IMR-90 (cell line): ENCODE results near the gene SRD5A1. TPM values are rescaled to one million over a fixed set of nuclear protein-coding genes. Genes with fewer than 3 reads are reported as not detected.

Experiments
- ATAC-seq: fragments of 200-7000 bp; cut with Tn5 transposase; 2 replicates; pipeline ENCODE4 v1.9.1; 2020; ENCODE audit warnings: low read depth, mild to moderate bottlenecking, moderate library complexity
- BruUV-seq: library from RNA; stranded (reverse); fragments of 400-500 nt; replicated peaks from 2 replicates; lab custom pipeline; 2021; lab: Mats Ljungman, UMichigan
- CTCF ChIA-PET: fragments of 300-600 bp; formaldehyde crosslinking; extraction: SDS; loops from one replicate; lab custom pipeline; 2021; ENCODE audit warnings: antibody characterized with exemption; lab: Yijun Ruan, JAX
- POLR2A ChIA-PET: fragments of 300-600 bp; sonication (Branson Sonifier 250); formaldehyde crosslinking; loops from one replicate; lab custom pipeline; 2022; ENCODE audit warnings: antibody characterized with exemption; ENCODE audit not compliant: unreplicated experiment; lab: Charles Lee
- DNase-seq: peaks from one replicate; pipeline ENCODE4 v3.0.0; 2013
- H2AFZ ChIP-seq: replicated peaks from 2 replicates; pipeline ENCODE3; 2013; ENCODE audit warnings: low read length, mild to moderate bottlenecking; ENCODE audit not compliant: poor library complexity
- H2AK5ac ChIP-seq: 2 replicates; pipeline ENCODE4 v1.6.1; 2013; ENCODE audit warnings: low read depth, low read length, inconsistent platforms
- H2AK9ac ChIP-seq: replicated peaks from 2 replicates; pipeline ENCODE3; 2013; ENCODE audit warnings: mild to moderate bottlenecking, low read depth, low read length, moderate library complexity; ENCODE audit not compliant: poor library complexity
- H2BK120ac ChIP-seq: 2 replicates; pipeline ENCODE4 v1.6.1; 2013; ENCODE audit warnings: low read depth, low read length, inconsistent platforms
- H2BK15ac ChIP-seq: 3 replicates; pipeline ENCODE4 v1.6.1; 2013; ENCODE audit warnings: low read depth, low read length, inconsistent platforms
- H2BK20ac ChIP-seq: 2 replicates; pipeline ENCODE4 v1.6.1; 2013; ENCODE audit warnings: low read depth, mild to moderate bottlenecking, inconsistent platforms, low read length, moderate library complexity
- H2BK5ac ChIP-seq: 2 replicates; pipeline ENCODE4 v1.6.1; 2013; ENCODE audit warnings: mild to moderate bottlenecking, low read depth, low read length, inconsistent platforms; ENCODE audit not compliant: poor library complexity, severe bottlenecking
- H3K14ac ChIP-seq: replicated peaks from 2 replicates; pipeline ENCODE4 v1.6.1; 2013; ENCODE audit warnings: low read depth, low read length, inconsistent platforms
- H3K18ac ChIP-seq: 2 replicates; pipeline ENCODE4 v1.6.1; 2013; ENCODE audit warnings: low read depth, low read length, control low read depth
- H3K23ac ChIP-seq: 2 replicates; pipeline ENCODE4 v1.6.1; 2013; ENCODE audit warnings: low read depth, low read length, inconsistent platforms
- H3K27ac ChIP-seq: 2 replicates; pipeline ENCODE4 v1.5.1; 2013; ENCODE audit warnings: mild to moderate bottlenecking, control low read depth, low read length; ENCODE audit not compliant: insufficient read depth
- H3K27me3 ChIP-seq: 2 replicates; pipeline ENCODE4 v1.6.1; 2013; ENCODE audit warnings: low read length; ENCODE audit not compliant: control insufficient read depth, insufficient read depth
- H3K36me3 ChIP-seq: 2 replicates; pipeline ENCODE4 v1.6.1; 2013; ENCODE audit warnings: low read length, mixed read lengths; ENCODE audit not compliant: control insufficient read depth, insufficient read depth
- H3K4ac ChIP-seq: 2 replicates; pipeline ENCODE4 v1.6.1; 2013; ENCODE audit warnings: low read depth, low read length, inconsistent platforms
- H3K4me1 ChIP-seq: 2 replicates; pipeline ENCODE4 v1.6.1; 2013; ENCODE audit warnings: low read length, mixed read lengths; ENCODE audit not compliant: control insufficient read depth, insufficient read depth
- H3K4me2 ChIP-seq: 2 replicates; pipeline ENCODE4 v1.6.1; 2013; ENCODE audit warnings: low read depth, mild to moderate bottlenecking, control low read depth, low read length, moderate library complexity
- H3K4me3 ChIP-seq: 2 replicates; pipeline ENCODE4 v1.5.1; 2013; ENCODE audit warnings: low read depth, mild to moderate bottlenecking, control low read depth, low read length, moderate library complexity; ENCODE audit not compliant: insufficient read depth
- H3K56ac ChIP-seq: 2 replicates; pipeline ENCODE4 v1.6.1; 2013; ENCODE audit warnings: low read length, inconsistent platforms; ENCODE audit not compliant: insufficient read depth; ENCODE audit errors: extremely low read depth
- H3K79me1 ChIP-seq, 2 experiments: 2 replicates each; pipeline ENCODE4 v1.6.1; 2013; ENCODE audit warnings: low read length in 2 of 2, inconsistent platforms in 1 of 2, low read depth in 1 of 2
- H3K9ac ChIP-seq: 2 replicates; pipeline ENCODE4 v1.6.1; 2013; ENCODE audit warnings: low read depth, low read length, control low read depth
- H3K9me1 ChIP-seq: 2 replicates; pipeline ENCODE4 v1.6.1; 2013; ENCODE audit warnings: low read length, inconsistent platforms; ENCODE audit not compliant: insufficient read depth
- H3K9me3 ChIP-seq: 2 replicates; pipeline ENCODE4 v1.6.1; 2013; ENCODE audit warnings: low read length; ENCODE audit not compliant: control insufficient read depth, insufficient read depth
- H4K20me1 ChIP-seq: 2 replicates; pipeline ENCODE4 v1.6.1; 2013; ENCODE audit warnings: low read length, inconsistent platforms; ENCODE audit not compliant: insufficient read depth
- H4K5ac ChIP-seq: 2 replicates; pipeline ENCODE4 v1.6.1; 2013; ENCODE audit warnings: mild to moderate bottlenecking, low read depth, low read length, control low read depth
- H4K8ac ChIP-seq, 2 experiments: 2 replicates each; pipeline ENCODE4 v1.6.1; 2013; ENCODE audit warnings: low read depth in 2 of 2, low read length in 2 of 2, control low read depth in 1 of 2, inconsistent platforms in 1 of 2
- H4K91ac ChIP-seq: 2 replicates; pipeline ENCODE4 v1.6.1; 2013; ENCODE audit warnings: low read depth, low read length, inconsistent platforms; ENCODE audit not compliant: insufficient read depth
- BHLHE40 ChIP-seq: fragments of 150-350 bp; IDR thresholded peaks from 2 replicates; pipeline ENCODE4 v1.6.1; 2016; ENCODE audit warnings: mild to moderate bottlenecking, low read depth, low read length
- CEBPB ChIP-seq: IDR thresholded peaks from 2 replicates; pipeline ENCODE4 v1.6.1; 2012; ENCODE audit warnings: low read depth, low read length, improper control_type of control experiment
- CTCF ChIP-seq: conservative IDR thresholded peaks from 2 replicates; pipeline ENCODE4 v1.5.1; 2012; ENCODE audit warnings: mild to moderate bottlenecking, low read depth, low read length, improper control_type of control experiment
- ELK1 ChIP-seq: fragments of 150-350 bp; IDR thresholded peaks from 2 replicates; pipeline ENCODE4 v1.6.1; 2016; ENCODE audit warnings: low read depth, mild to moderate bottlenecking, low read length, moderate library complexity, borderline replicate concordance
- FOS ChIP-seq: fragments of 150-350 bp; IDR thresholded peaks from 2 replicates; pipeline ENCODE4 v1.6.1; 2016; ENCODE audit warnings: low read depth, low read length
- MAFK ChIP-seq: IDR thresholded peaks from 2 replicates; pipeline ENCODE4 v1.6.1; 2012; ENCODE audit warnings: low read depth, low read length, improper control_type of control experiment
- NFE2L2 ChIP-seq: fragments of 150-350 bp; IDR thresholded peaks from 2 replicates; pipeline ENCODE4 v1.6.1; 2016; ENCODE audit warnings: low read depth, mild to moderate bottlenecking, low read length
- POLR2A ChIP-seq: IDR thresholded peaks from 2 replicates; pipeline ENCODE4 v1.6.1; 2012; ENCODE audit warnings: mild to moderate bottlenecking, low read depth, low read length
- RCOR1 ChIP-seq: IDR thresholded peaks from 2 replicates; pipeline ENCODE4 v1.6.1; 2012; ENCODE audit warnings: mild to moderate bottlenecking, low read length, improper control_type of control experiment; ENCODE audit not compliant: insufficient replicate concordance
- RFX5 ChIP-seq: IDR thresholded peaks from 2 replicates; pipeline ENCODE4 v1.8.0; 2012; ENCODE audit warnings: low read depth, mild to moderate bottlenecking, low read length, moderate library complexity
- SMC3 ChIP-seq: fragments of 150-350 bp; IDR thresholded peaks from 2 replicates; pipeline ENCODE4 v1.6.1; 2016; ENCODE audit warnings: low read depth, mild to moderate bottlenecking, antibody characterized with exemption, low read length, moderate library complexity
- WGBS, 2 experiments: methylation state at CpG; one replicate each; pipeline versions ENCODE4 v1.1.5 to v1.1.7; 2013; ENCODE audit warnings: missing lambda C conversion rate in 2 of 2; ENCODE audit not compliant: insufficient read length in 1 of 2; ENCODE audit errors: extremely low coverage in 2 of 2; 5-methylcytosine and 5-hydroxymethylcytosine counted together
- dilution Hi-C: fragments of 300-500 bp; cut with HindIII; formaldehyde crosslinking; loops from one replicate; pipeline ENCODE4 v1.14.3; 2018; ENCODE audit warnings: low sequenced_read_pairs; ENCODE audit not compliant: unreplicated experiment
- in situ Hi-C: fragments of 300-500 bp; cut with MboI; formaldehyde crosslinking; loops from 3 replicates; pipeline ENCODE4 v1.14.3; 2019; ENCODE audit warnings: low sequenced_read_pairs, inconsistent platforms, mixed read lengths
- intact Hi-C: fragments of 100-400 bp; cut with micrococcal nuclease; formaldehyde crosslinking; loops from 2 replicates; pipeline ENCODE4 v1.10.0; 2022
- polyA plus RNA-seq, 3 experiments: library from polyadenylated mRNA; depleted of rRNA; stranded (reverse); fragments of >200 nt; gene quantifications; 2 replicates each; pipeline ENCODE4 v1.2.3, GENCODE V29; 2012; ENCODE audit warnings: low replicate concordance in 1 of 3
- total RNA-seq: library from RNA; depleted of rRNA; stranded (reverse); fragments of >200 nt; gene quantifications from 2 replicates; pipeline ENCODE4 v1.2.3, GENCODE V29; 2012

The SRD5A1 gene
- total and polyA plus RNA-seq, 2 of the 4 experiments (the other 2 are of a cell fraction): 6.3 to 18.2 TPM

GRCh38 chr5:6632888-6633468 is at the start of gene SRD5A1, which contains the start of gene NSUN2 (continued):
- TF ChIP-seq MAFK: no peak
- TF ChIP-seq SMC3: no peak
- TF ChIP-seq BHLHE40: no peak
- no peak for TF ChIP-seq FOS
- TF ChIP-seq POLR2A: peak; percentile 78

- dilution Hi-C loops: no loop called here
These were observed 49.1 kb upstream of the SRD5A1 start for GRCh38 chr5:6584101-6584645.

More at GRCh38 chr5:6584101-6584645, 49.1 kb upstream of the SRD5A1 start:
- TF ChIP-seq RCOR1: no peak
- no peak for TF ChIP-seq NFE2L2
- TF ChIP-seq MAFK: no peak
- no peak for TF ChIP-seq ELK1
- no peak for TF ChIP-seq CEBPB
- TF ChIP-seq POLR2A: no peak
- TF ChIP-seq CTCF: no peak
- no peak for TF ChIP-seq RFX5
- no peak for TF ChIP-seq SMC3
- DNase-seq: no peak
- no peak overlapping the region for H3K14ac ChIP-seq
- ATAC-seq: no peak
- no peak overlapping the region for H3K56ac ChIP-seq
- no peak overlapping the region for H3K27ac ChIP-seq
- no peak overlapping the region for H2BK20ac ChIP-seq
- H3K36me3 ChIP-seq: no peaks in the 10 kb centered on the region
- no peaks in the 10 kb centered on the region for H3K79me1 ChIP-seq
- H3K4me2 ChIP-seq: no peak overlapping the region
- intact Hi-C loops: no loop called here
- no peak overlapping the region for H2BK120ac ChIP-seq
- H4K5ac ChIP-seq: no peak overlapping the region
- in situ Hi-C loops: no loop called here
- H4K8ac ChIP-seq: no peak overlapping the region
- H4K91ac ChIP-seq: no peak overlapping the region
- H4K20me1 ChIP-seq: no peaks in the 10 kb centered on the region
- no peak overlapping the region for H3K18ac ChIP-seq
- WGBS, 2 experiments: no CpG with 5 or more reads among the region's 6 CpGs
- no peak overlapping the region for H2AFZ ChIP-seq
- no peak overlapping the region for H2BK15ac ChIP-seq
- peaks cover 48% of the 10 kb centered on the region for H3K27me3 ChIP-seq
- H3K4ac ChIP-seq: no peak overlapping the region
- BruUV-seq: no TSS peak
- no peak overlapping the region for H3K23ac ChIP-seq
- H3K4me1 ChIP-seq: peaks cover 5% of the 10 kb centered on the region; the same call in 1 of the 2 replicates
- H3K9me1 ChIP-seq: no peaks in the 10 kb centered on the region
- no peak overlapping the region for H2AK5ac ChIP-seq
- no peak overlapping the region for H2BK5ac ChIP-seq
- no peaks in the 10 kb centered on the region for H3K9me3 ChIP-seq
- no peak overlapping the region for H3K9ac ChIP-seq
- H3K4me3 ChIP-seq: no peak overlapping the region
- no peak overlapping the region for H2AK9ac ChIP-seq
- ChIA-PET POLR2A (no interaction called here), CTCF (no interaction called here)
